IPS-11a (cell line): ENCODE results near the gene ANKRD36.
"Not testable (repeated sequence)": the region's sequence is repeated elsewhere in the genome, so short reads cannot be mapped to it uniquely, and the experiment has no call there.

Source experiments
- H3K4me3 ChIP-seq: one replicate; pipeline ENCODE4 v1.5.1; 2013; ENCODE audit warnings: low read depth, low read length, control low read depth

The ANKRD36 gene

GRCh38 chr2:97112320-97113049 lies 468 bp upstream of the ANKRD36 start:
- peak overlapping the region; percentile 65 for H3K4me3 ChIP-seq

- H3K4me3 ChIP-seq: peak overlapping the region; percentile 65
Observed at GRCh38 chr2:97113882-97114255, 916 bp downstream of the ANKRD36 start.

- H3K4me3 ChIP-seq: not testable (repeated sequence)
Observed at GRCh38 chr2:97129090-97129489, 16.1 kb downstream of the ANKRD36 start.

GRCh38 chr2:97144016-97144415 lies 31.1 kb downstream of the ANKRD36 start:
- H3K4me3 ChIP-seq: not testable (repeated sequence)

- H3K4me3 ChIP-seq: not testable (repeated sequence)
Observed at GRCh38 chr2:97166548-97166947, 53.6 kb downstream of the ANKRD36 start.

- H3K4me3 ChIP-seq: not testable (repeated sequence)
Observed at GRCh38 chr2:97167938-97168337, 55.0 kb downstream of the ANKRD36 start.

GRCh38 chr2:97168583-97168982 lies 55.6 kb downstream of the ANKRD36 start:
- not testable (repeated sequence) for H3K4me3 ChIP-seq

GRCh38 chr2:97180391-97180790 lies 67.4 kb downstream of the ANKRD36 start:
- not testable (repeated sequence) for H3K4me3 ChIP-seq

- H3K4me3 ChIP-seq: not testable (repeated sequence)
Observed at GRCh38 chr2:97195349-97195748, 82.4 kb downstream of the ANKRD36 start.

GRCh38 chr2:97197251-97197650 lies 84.3 kb downstream of the ANKRD36 start:
- H3K4me3 ChIP-seq: not testable (repeated sequence)

- not testable (repeated sequence) for H3K4me3 ChIP-seq
Observed at GRCh38 chr2:97200887-97201286, 87.9 kb downstream of the ANKRD36 start.

GRCh38 chr2:97202643-97203250 lies 89.8 kb downstream of the ANKRD36 start:
- not testable (repeated sequence) for H3K4me3 ChIP-seq

GRCh38 chr2:97210325-97210724 lies 97.4 kb downstream of the ANKRD36 start:
- no peak overlapping the region for H3K4me3 ChIP-seq

GRCh38 chr2:97215025-97215424 lies 102.1 kb downstream of the ANKRD36 start:
- H3K4me3 ChIP-seq: not testable (repeated sequence)

- not testable (repeated sequence) for H3K4me3 ChIP-seq
Observed at GRCh38 chr2:97230848-97231585, 118.1 kb downstream of the ANKRD36 start.

- H3K4me3 ChIP-seq: not testable (repeated sequence)
Observed at GRCh38 chr2:97232981-97233380, 120.0 kb downstream of the ANKRD36 start.

GRCh38 chr2:97233660-97234295 lies 120.8 kb downstream of the ANKRD36 start:
- H3K4me3 ChIP-seq: not testable (repeated sequence)

GRCh38 chr2:97261192-97261591 lies 148.2 kb downstream of the ANKRD36 start:
- not testable (repeated sequence) for H3K4me3 ChIP-seq

- not testable (repeated sequence) for H3K4me3 ChIP-seq
Observed at GRCh38 chr2:97266449-97266848, 153.5 kb downstream of the ANKRD36 start.

GRCh38 chr2:97267411-97268074 lies 154.6 kb downstream of the ANKRD36 start:
- no peak overlapping the region for H3K4me3 ChIP-seq

- not testable (repeated sequence) for H3K4me3 ChIP-seq
Observed at GRCh38 chr2:97268075-97268591, 155.2 kb downstream of the ANKRD36 start.
